Testis (tissue), 2 donors: ENCODE measurements around the gene PIGU.

Experiments
- CTCF ChIP-seq, 3 experiments: fragments of 450-650 bp in 2 of 3; fragments of 200-600 bp in 1 of 3; sonication (generic) in 1 of 3; IDR thresholded peaks; one replicate each; pipeline ENCODE4 v1.5.1; 2016 to 2019; ENCODE audit warnings: antibody characterized with exemption in 3 of 3, mild to moderate bottlenecking in 2 of 3, moderate library complexity in 1 of 3
- POLR2A ChIP-seq: fragments of 450-650 bp; IDR thresholded peaks from one replicate; pipeline ENCODE4 v1.6.1; 2017; ENCODE audit warnings: antibody characterized with exemption, mild to moderate bottlenecking, moderate library complexity

GRCh38 chr20:34557936-34558319 lies 119.0 kb downstream of the PIGU start:
- TF ChIP-seq CTCF (IDR thresholded peaks at IDR 0.05) (no peak), POLR2A (no peak)
